CD4-positive, alpha-beta T cell treated with Interleukin-4 for 1 hour (primary cell): ENCODE results near the gene BCL10.

ENCODE experiments used
- DNase-seq, 2 donors: peaks; one replicate each; pipeline ENCODE4 v3.0.0-alpha.2; 2020 to 2022

The BCL10 gene

DNA sequence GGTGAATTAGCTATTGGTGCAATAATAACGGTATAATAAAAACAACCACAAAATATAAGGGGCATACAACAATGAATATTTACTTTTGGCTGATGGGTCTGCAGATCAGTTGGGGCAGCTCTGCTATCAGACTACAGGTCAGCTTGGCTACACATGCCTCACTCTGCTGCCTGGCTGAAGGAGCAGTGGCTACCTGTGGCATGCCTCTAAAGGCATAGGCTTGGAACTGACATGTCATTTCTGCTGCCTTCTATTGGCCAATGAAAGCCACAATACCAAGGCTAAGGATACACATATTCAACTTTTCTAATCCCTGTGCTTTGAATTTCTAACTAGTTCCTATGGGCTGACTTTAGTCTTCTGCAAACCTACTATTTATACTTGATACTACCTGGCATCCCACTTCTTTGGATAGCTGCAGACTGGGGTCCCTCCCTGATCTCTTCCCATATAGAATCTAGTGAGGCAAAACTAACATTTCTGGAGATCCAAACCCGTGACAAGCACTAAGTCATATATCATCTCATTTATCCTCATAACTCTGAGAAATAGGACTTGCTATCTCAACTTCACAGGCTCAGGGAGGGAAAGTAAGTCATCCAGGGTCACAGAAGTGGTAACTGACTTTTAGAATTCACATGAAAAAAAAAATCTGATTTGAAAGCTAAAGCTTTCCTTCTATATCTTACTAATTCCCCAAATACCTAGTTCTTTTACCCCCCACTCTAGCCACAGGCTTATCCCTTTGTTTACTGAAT lies 56.4 kb downstream of the BCL10 start:
- DNase-seq, result no peak

DNA sequence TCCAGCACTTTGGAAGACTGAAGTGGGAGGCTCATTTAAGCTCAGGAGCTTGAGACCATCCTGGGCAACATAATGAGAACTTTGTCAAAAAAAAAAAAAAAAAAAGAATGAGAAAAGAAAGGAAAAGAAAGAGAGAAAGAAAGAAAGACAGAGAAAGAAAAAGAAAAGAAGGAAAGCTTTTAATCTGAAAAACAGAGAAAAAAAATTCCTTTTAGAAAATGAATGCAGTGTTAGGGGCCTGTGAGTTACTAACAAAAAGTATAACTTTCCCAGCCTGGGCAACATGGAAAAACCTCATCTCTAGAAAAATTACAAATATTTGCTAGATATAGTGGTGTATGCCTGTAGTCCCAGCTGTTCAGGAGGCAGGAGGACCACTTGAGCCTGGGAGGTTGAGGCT lies 59.7 kb downstream of the BCL10 start:
- no peak for DNase-seq
